CD4-positive, alpha-beta T cell treated with Interleukin-2 at 100 ng/mL for 4 hours (primary cell): ENCODE results near the gene MATN1.

ENCODE experiments used
- DNase-seq: peaks from one replicate; pipeline ENCODE4 v3.0.0-alpha.2; 2020; ENCODE audit warnings: low spot score

Gene MATN1

DNA sequence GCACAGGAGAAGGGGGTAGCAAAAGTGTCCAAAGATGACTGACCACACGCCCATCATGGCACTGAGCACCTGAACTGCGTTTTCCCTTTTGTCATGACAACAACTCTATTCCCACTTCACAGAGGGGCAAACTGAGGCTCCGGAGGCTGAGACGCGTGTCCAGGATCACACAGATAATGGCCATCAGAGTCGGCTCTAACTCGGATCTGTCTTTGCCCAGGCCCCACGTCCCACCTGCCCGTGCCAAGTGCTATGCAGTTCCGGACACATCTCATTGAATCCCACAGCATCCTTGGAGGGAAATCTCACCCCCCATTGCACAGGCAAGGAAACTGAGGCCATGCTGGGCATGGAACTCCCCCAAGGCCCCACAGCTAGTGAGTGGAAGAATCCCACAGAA, 62.1 kb downstream of the MATN1 start:
- DNase-seq = no peak
